ENCODE results near the gene CRTAC1. TPM values are rescaled to one million over a fixed set of nuclear protein-coding genes. Genes with fewer than 3 reads are reported as not detected.

The CRTAC1 gene
- total and polyA plus RNA-seq, 9 of the 15 experiments (the other 6 are each of a cell fraction or from before 2014, with no cell fraction given), result not detected

DNA sequence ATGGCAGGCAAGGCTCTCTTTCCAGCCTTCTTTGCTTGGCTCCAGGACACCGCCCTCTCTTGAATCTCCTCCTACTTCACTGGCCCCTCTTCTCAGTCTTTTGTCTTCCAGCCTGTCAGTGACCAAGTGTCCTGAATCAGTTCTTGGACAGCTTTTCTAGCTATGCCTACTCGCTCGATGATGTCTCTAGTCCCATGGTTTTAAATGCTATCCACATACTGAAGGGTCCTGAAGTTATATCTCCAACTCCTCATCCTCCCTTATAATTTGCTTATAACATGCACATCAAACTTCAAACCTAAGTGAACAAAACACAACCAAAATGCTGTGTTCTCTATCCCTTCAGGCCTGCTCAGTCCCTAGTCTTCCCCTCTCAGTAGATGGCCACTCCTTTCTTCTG is 185.7 kb downstream of the CRTAC1 start:
- FAIRE-seq (no peak), DNase-seq (ENCODE audit: extremely low read depth in 1 of 4, low spot score in 3 of 4) (no peak), ATAC-seq (no peak)
- Histone ChIP-seq H2AFZ (ENCODE audit: low read depth, low read length) (no peak overlapping the region), H3K9me1 (ENCODE audit: control insufficient read depth, insufficient read depth, low read length) (no peaks in the 10 kb centered on the region), H4K20me1 (replicated peaks; ENCODE audit: control insufficient read depth, insufficient read depth, low read length) (no peaks in the 10 kb centered on the region), H3K27me3 (ENCODE audit: control insufficient read depth in 2 of 2, insufficient read depth in 2 of 2, low read length in 2 of 2) (no peaks in the 10 kb centered on the region; a peak in 1 of 5 replicates), H3K27ac (ENCODE audit: extremely low read depth, low read depth, low read length) (no peak overlapping the region), H3K4me1 (replicated peaks in 1 of 2; ENCODE audit: control insufficient read depth in 2 of 2, insufficient read depth in 2 of 2, low read length in 2 of 2) (peaks cover 11 to 18% of the 10 kb centered on the region in 2 experiments), H3K36me3 (ENCODE audit: control insufficient read depth, insufficient read depth, low read length) (no peaks in the 10 kb centered on the region), H3K4me2 (ENCODE audit: insufficient read depth, low read length) (no peak overlapping the region), H3K79me2 (ENCODE audit: control insufficient read depth, insufficient read depth, low read length) (no peaks in the 10 kb centered on the region), H3K4me3 (no peak overlapping the region), H3K9ac (ENCODE audit: insufficient read depth in 1 of 2, low read depth in 2 of 2, low read length in 2 of 2) (no peak overlapping the region), H3K9me3 (replicated peaks; ENCODE audit: control insufficient read depth, insufficient read depth, low read depth, low read length) (no peaks in the 10 kb centered on the region)
- BruUV-seq (replicated peaks), result no TSS peak
- in situ Hi-C loops (cut with MboI), result no loop called here
- ChIA-PET CTCF (ENCODE audit: low intra/inter-chr PET ratio) (no interaction called here), POLR2A (no interaction called here)
- WGBS (ENCODE audit: insufficient coverage, low coverage, missing lambda C conversion rate), result 46% methylated on average over 3 of the region's 3 CpGs
- intact Hi-C loops (cut with micrococcal nuclease), result loop anchor here (5.0 kb wide), 1 partner anchor 52 kb away; no protein-coding TSS in a partner anchor
- TF ChIP-seq, protein P1, sequence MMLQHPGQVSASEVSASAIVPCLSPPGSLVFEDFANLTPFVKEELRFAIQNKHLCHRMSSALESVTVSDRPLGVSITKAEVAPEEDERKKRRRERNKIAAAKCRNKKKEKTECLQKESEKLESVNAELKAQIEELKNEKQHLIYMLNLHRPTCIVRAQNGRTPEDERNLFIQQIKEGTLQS (IDR thresholded peaks at IDR 0.05), result no peak
- TF ChIP-seq, protein P1 (CRISPR knock-in tag; conservative IDR thresholded peaks at IDR 0.05), result no peak
- TF ChIP-seq REST (IDR thresholded peaks at IDR 0.05; ENCODE audit: borderline replicate concordance) (peak; percentile 58), REST (CRISPR knock-in tag; IDR thresholded peaks at IDR 0.05; ENCODE audit: low read depth) (no peak), THRA (IDR thresholded peaks at IDR 0.05) (no peak), ZC3H11A (IDR thresholded peaks at IDR 0.05; ENCODE audit: low read depth, low read length) (no peak), E2F3 (CRISPR knock-in tag; IDR thresholded peaks at IDR 0.05) (no peak), MIER1 (IDR thresholded peaks at IDR 0.05; ENCODE audit: low read depth) (0 out of 2 replicates have a peak, but pooled peaks have one; percentile 34)
